Measurements from ENCODE around the gene MYH13. TPM values are rescaled to one million over a fixed set of nuclear protein-coding genes. Genes with fewer than 3 reads are reported as not detected.

MYH13 gene
- total RNA-seq, 1 experiment from 2014 or later, result not detected

- H3K9me3 Mint-ChIP-seq (ENCODE audit: low read depth, unreplicated experiment), result peaks cover 8% of the 10 kb centered on the region
- CTCF ChIA-PET, result no interaction called here
- no peaks in the 10 kb centered on the region for H3K4me1 Mint-ChIP-seq (ENCODE audit: low read depth, unreplicated experiment)
- BruUV-seq (replicated peaks), result no TSS peak
- TF ChIP-seq, protein P1, sequence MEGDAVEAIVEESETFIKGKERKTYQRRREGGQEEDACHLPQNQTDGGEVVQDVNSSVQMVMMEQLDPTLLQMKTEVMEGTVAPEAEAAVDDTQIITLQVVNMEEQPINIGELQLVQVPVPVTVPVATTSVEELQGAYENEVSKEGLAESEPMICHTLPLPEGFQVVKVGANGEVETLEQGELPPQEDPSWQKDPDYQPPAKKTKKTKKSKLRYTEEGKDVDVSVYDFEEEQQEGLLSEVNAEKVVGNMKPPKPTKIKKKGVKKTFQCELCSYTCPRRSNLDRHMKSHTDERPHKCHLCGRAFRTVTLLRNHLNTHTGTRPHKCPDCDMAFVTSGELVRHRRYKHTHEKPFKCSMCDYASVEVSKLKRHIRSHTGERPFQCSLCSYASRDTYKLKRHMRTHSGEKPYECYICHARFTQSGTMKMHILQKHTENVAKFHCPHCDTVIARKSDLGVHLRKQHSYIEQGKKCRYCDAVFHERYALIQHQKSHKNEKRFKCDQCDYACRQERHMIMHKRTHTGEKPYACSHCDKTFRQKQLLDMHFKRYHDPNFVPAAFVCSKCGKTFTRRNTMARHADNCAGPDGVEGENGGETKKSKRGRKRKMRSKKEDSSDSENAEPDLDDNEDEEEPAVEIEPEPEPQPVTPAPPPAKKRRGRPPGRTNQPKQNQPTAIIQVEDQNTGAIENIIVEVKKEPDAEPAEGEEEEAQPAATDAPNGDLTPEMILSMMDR (IDR thresholded peaks at IDR 0.05; ENCODE audit: unreplicated experiment), result no peak
- intact Hi-C loops (cut with micrococcal nuclease; ENCODE audit: unreplicated experiment), result no loop called here
- no peak overlapping the region for H3K27ac Mint-ChIP-seq (ENCODE audit: unreplicated experiment)
- H3K36me3 Mint-ChIP-seq (ENCODE audit: insufficient read depth, unreplicated experiment), result no peaks in the 10 kb centered on the region
- DNase-seq, result no peak
- no peaks in the 10 kb centered on the region for H3K27me3 Mint-ChIP-seq (ENCODE audit: unreplicated experiment)
- H3K4me3 Mint-ChIP-seq (ENCODE audit: low read depth, unreplicated experiment), result no peak overlapping the region
Measured at GRCh38 chr17:10396524-10397163, 23.8 kb upstream of the MYH13 start.

DNA sequence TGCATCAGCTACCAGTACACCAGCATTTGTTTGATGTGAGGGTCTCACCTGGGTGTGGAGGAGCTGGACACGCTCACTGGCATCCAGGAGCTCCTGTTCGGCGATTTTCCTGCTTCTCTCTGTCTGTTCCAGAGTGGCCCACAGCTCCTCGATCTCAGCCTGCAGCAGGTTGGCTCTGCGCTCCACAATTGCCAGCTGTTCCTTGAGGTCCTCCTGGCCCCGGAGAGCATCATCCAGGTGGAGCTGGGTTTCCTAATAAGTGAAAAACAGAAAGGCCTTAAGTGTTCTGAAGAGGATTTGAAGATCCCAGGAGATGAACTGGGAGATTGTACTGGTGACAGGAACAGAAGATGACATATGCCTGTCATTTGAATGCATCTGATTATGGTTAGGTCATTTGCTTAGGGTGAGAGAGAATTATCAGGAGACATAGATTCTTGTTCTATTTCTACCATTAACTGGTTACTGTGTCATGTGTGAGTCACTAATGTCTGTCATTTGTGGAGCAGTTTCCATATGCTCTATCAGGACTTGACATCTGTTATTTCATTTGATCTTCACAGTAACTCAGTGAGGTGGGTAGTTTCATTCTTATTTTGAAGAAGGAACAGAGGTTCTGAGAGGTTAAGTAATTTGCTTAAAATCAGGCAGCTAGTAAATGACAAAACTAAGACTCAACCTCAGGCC, 21.5 kb upstream of the MYH13 start:
- Mint-ChIP-seq H3K36me3 (ENCODE audit: insufficient read depth, unreplicated experiment) (no peaks in the 10 kb centered on the region), H3K4me3 (ENCODE audit: low read depth, unreplicated experiment) (no peak overlapping the region), H3K4me1 (ENCODE audit: low read depth, unreplicated experiment) (no peaks in the 10 kb centered on the region), H3K9me3 (ENCODE audit: low read depth, unreplicated experiment) (peaks cover 2% of the 10 kb centered on the region), H3K27ac (ENCODE audit: unreplicated experiment) (no peak overlapping the region), H3K27me3 (ENCODE audit: unreplicated experiment) (no peaks in the 10 kb centered on the region)
- TF ChIP-seq, protein P1 (IDR thresholded peaks at IDR 0.05; ENCODE audit: unreplicated experiment), result no peak
- CTCF ChIA-PET, result no interaction called here
- DNase-seq, result no peak
- BruUV-seq (replicated peaks), result no TSS peak
- intact Hi-C loops (cut with micrococcal nuclease; ENCODE audit: unreplicated experiment), result no loop called here

DNA sequence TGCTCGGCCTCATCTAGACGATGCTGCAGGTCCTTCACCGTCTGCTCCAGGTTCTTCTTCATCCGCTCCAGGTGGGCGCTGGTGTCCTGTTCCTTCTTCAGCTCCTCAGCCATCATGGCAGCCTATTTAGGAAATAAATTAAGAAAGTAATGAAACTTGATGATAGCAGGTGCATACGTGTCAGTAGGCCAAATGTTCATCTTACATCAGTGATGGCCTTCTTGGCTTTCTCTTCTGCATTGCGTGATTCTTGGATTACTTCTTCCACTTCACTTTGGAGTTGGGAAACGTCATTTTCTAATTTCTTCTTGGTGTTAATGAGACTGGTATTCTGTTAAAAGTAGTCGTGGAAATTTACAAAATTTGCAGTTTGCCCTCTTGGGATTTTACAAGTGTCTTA, 20.1 kb upstream of the MYH13 start:
- intact Hi-C loops (cut with micrococcal nuclease; ENCODE audit: unreplicated experiment), result no loop called here
- no peak for DNase-seq
- Mint-ChIP-seq H3K4me1 (ENCODE audit: low read depth, unreplicated experiment) (no peaks in the 10 kb centered on the region), H3K27ac (ENCODE audit: unreplicated experiment) (no peak overlapping the region), H3K36me3 (ENCODE audit: insufficient read depth, unreplicated experiment) (no peaks in the 10 kb centered on the region), H3K9me3 (ENCODE audit: low read depth, unreplicated experiment) (peaks cover 6% of the 10 kb centered on the region), H3K4me3 (ENCODE audit: low read depth, unreplicated experiment) (no peak overlapping the region), H3K27me3 (ENCODE audit: unreplicated experiment) (no peaks in the 10 kb centered on the region)
- CTCF ChIA-PET, result no interaction called here
- TF ChIP-seq, protein P1 (IDR thresholded peaks at IDR 0.05; ENCODE audit: unreplicated experiment), result no peak
- BruUV-seq (replicated peaks), result no TSS peak

DNA sequence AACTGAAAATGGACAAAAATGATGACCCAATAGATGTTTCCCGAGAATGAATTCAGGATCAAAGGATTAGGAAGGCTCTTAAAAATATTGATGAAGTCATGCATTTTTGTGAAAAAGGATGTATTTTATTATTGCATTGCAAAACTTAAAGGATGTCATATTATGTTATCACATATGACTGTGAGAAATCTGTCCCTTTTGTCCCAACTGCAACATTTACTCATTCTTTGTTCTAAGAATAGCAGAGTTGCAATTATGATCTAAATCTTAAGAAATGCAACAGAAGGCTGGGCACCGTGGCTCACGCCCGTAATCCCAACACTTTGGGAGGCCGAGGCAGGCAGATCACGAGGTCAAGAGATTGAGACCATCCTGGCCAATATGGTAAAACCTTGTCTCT, 13.1 kb upstream of the MYH13 start:
- Mint-ChIP-seq H3K27ac (ENCODE audit: unreplicated experiment) (no peak overlapping the region), H3K9me3 (ENCODE audit: low read depth, unreplicated experiment) (peaks cover 4% of the 10 kb centered on the region), H3K27me3 (ENCODE audit: unreplicated experiment) (no peaks in the 10 kb centered on the region), H3K36me3 (ENCODE audit: insufficient read depth, unreplicated experiment) (no peaks in the 10 kb centered on the region), H3K4me3 (ENCODE audit: low read depth, unreplicated experiment) (no peak overlapping the region), H3K4me1 (ENCODE audit: low read depth, unreplicated experiment) (no peaks in the 10 kb centered on the region)
- no TSS peak for BruUV-seq (replicated peaks)
- DNase-seq, result no peak
- TF ChIP-seq, protein P1 (IDR thresholded peaks at IDR 0.05; ENCODE audit: unreplicated experiment), result no peak
- intact Hi-C loops (cut with micrococcal nuclease; ENCODE audit: unreplicated experiment), result no loop called here
- CTCF ChIA-PET, result no interaction called here
